Endothelial cell (in vitro differentiated cells): ENCODE results near the gene TP53BP1. TPM values are rescaled to one million over a fixed set of nuclear protein-coding genes. Genes with fewer than 3 reads are reported as not detected.

Source experiments
- DNase-seq: peaks from one replicate; pipeline ENCODE4 v3.0.0; 2021; ENCODE audit warnings: low spot score
- H3K27ac Mint-ChIP-seq: one replicate; pipeline ENCODE4 v1.8.0; 2021; ENCODE audit warnings: mixed read lengths, inconsistent platforms; ENCODE audit not compliant: unreplicated experiment
- H3K27me3 Mint-ChIP-seq: one replicate; pipeline ENCODE4 v1.8.0; 2021; ENCODE audit warnings: mild to moderate bottlenecking, moderate library complexity, mixed read lengths, inconsistent platforms; ENCODE audit not compliant: unreplicated experiment
- H3K36me3 Mint-ChIP-seq: one replicate; pipeline ENCODE4 v1.8.0; 2021; ENCODE audit warnings: mild to moderate bottlenecking, low read depth, mixed read lengths, inconsistent platforms; ENCODE audit not compliant: unreplicated experiment
- H3K4me1 Mint-ChIP-seq: one replicate; pipeline ENCODE4 v1.8.0; 2021; ENCODE audit warnings: mild to moderate bottlenecking, mixed read lengths, inconsistent platforms; ENCODE audit not compliant: unreplicated experiment
- H3K4me3 Mint-ChIP-seq: one replicate; pipeline ENCODE4 v1.8.0; 2021; ENCODE audit warnings: mild to moderate bottlenecking, mixed read lengths, inconsistent platforms; ENCODE audit not compliant: unreplicated experiment
- H3K9me3 Mint-ChIP-seq: one replicate; pipeline ENCODE4 v1.8.0; 2021; ENCODE audit warnings: mixed read lengths, inconsistent platforms; ENCODE audit not compliant: unreplicated experiment
- CTCF ChIP-seq: fragments of 200-600 bp; sonication (generic); IDR thresholded peaks from one replicate; pipeline ENCODE4 v1.5.0; 2021; ENCODE audit warnings: antibody characterized with exemption; ENCODE audit not compliant: unreplicated experiment
- total RNA-seq: library from RNA; stranded (reverse); fragmentation: NEBNext Ultra II Directional; extraction: Animal tissue kit (Norgen Biotek cat#: 25700); gene quantifications from one replicate; pipeline ENCODE4 v1.2.1, GENCODE V29; 2021; ENCODE audit not compliant: unreplicated experiment

TP53BP1 gene
- total RNA-seq, 1 donor from 2014 or later = 97.5 TPM

GRCh38 chr15:43463507-43463906 is 29.4 kb downstream of the TP53BP1 start:
- no peaks in the 10 kb centered on the region for H3K9me3 Mint-ChIP-seq
- no peak for DNase-seq
- H3K4me3 Mint-ChIP-seq = no peak overlapping the region
- H3K36me3 Mint-ChIP-seq = peaks cover 13% of the 10 kb centered on the region
- no peaks in the 10 kb centered on the region for H3K27me3 Mint-ChIP-seq
- no peaks in the 10 kb centered on the region for H3K4me1 Mint-ChIP-seq
- no peak for TF ChIP-seq CTCF
- H3K27ac Mint-ChIP-seq = no peak overlapping the region

GRCh38 chr15:43449981-43450380 is 43.0 kb downstream of the TP53BP1 start:
- Mint-ChIP-seq H3K36me3 (peaks cover 11% of the 10 kb centered on the region), H3K4me1 (no peaks in the 10 kb centered on the region), H3K9me3 (no peaks in the 10 kb centered on the region), H3K4me3 (no peak overlapping the region), H3K27ac (no peak overlapping the region), H3K27me3 (no peaks in the 10 kb centered on the region)
- no peak for TF ChIP-seq CTCF
- DNase-seq = no peak

GRCh38 chr15:43446344-43446743 is 46.6 kb downstream of the TP53BP1 start:
- no peak for DNase-seq
- Mint-ChIP-seq H3K9me3 (no peaks in the 10 kb centered on the region), H3K4me3 (no peak overlapping the region), H3K4me1 (no peaks in the 10 kb centered on the region), H3K27ac (no peak overlapping the region), H3K36me3 (peaks cover 12% of the 10 kb centered on the region), H3K27me3 (no peaks in the 10 kb centered on the region)
- TF ChIP-seq CTCF = no peak

GRCh38 chr15:43441316-43441715 is 51.6 kb downstream of the TP53BP1 start:
- DNase-seq = no peak
- no peaks in the 10 kb centered on the region for H3K4me1 Mint-ChIP-seq
- H3K27ac Mint-ChIP-seq = no peak overlapping the region
- H3K9me3 Mint-ChIP-seq = no peaks in the 10 kb centered on the region
- H3K36me3 Mint-ChIP-seq = peaks cover 18% of the 10 kb centered on the region
- no peaks in the 10 kb centered on the region for H3K27me3 Mint-ChIP-seq
- TF ChIP-seq CTCF = no peak
- H3K4me3 Mint-ChIP-seq = no peak overlapping the region

GRCh38 chr15:43440721-43441281 is 52.2 kb downstream of the TP53BP1 start:
- Mint-ChIP-seq H3K27ac (peak overlapping the region; percentile 11), H3K36me3 (peaks cover 18% of the 10 kb centered on the region), H3K4me1 (no peaks in the 10 kb centered on the region), H3K9me3 (no peaks in the 10 kb centered on the region), H3K27me3 (no peaks in the 10 kb centered on the region), H3K4me3 (no peak overlapping the region)
- no peak for TF ChIP-seq CTCF
- DNase-seq = no peak
